ENCODE results near the gene UTS2. TPM values are rescaled to one million over a fixed set of nuclear protein-coding genes. Genes with fewer than 3 reads are reported as not detected.

Gene UTS2
- total RNA-seq, 1 donor from 2014 or later = not detected

DNA sequence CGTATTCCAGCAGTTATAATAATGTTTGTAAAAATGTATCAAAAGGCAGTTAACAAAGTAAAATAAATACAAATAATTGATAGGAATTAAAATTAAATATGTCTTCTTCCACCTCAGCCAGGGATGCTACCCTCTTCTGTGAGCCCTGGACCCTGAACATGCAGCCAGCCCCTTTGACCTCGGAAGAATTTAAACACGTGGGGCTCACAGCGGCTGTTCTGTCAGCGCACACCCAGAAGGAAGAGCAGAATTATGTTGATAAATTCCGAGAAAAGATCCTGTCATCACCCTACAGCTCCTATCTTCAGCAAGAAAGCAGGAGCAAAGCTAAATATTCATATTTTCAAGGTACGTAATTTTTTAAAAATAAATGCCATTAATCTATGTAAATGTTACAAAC, 26.5 kb downstream of the UTS2 start:
- Histone ChIP-seq H3K9me3 (no peaks in the 10 kb centered on the region), H3K4me3 (no peak overlapping the region), H3K4me1 (no peaks in the 10 kb centered on the region), H3K27ac (no peak overlapping the region), H3K27me3 (no peaks in the 10 kb centered on the region), H3K36me3 (peaks cover 34 to 89% of the 10 kb centered on the region in 2 donors)
- no peak for TF ChIP-seq CTCF (IDR thresholded peaks at IDR 0.05)
- no peak for DNase-seq (ENCODE audit: low spot score in 2 of 2)
- intact Hi-C loops (cut with DNase I) = loop anchor here (5.0 kb wide), 1 partner anchor 76 kb away; no protein-coding TSS in a partner anchor

- H3K4me3 ChIP-seq = no peak overlapping the region
- no peaks in the 10 kb centered on the region for H3K9me3 ChIP-seq
- H3K27ac ChIP-seq = no peak overlapping the region
- no peak for TF ChIP-seq CTCF (IDR thresholded peaks at IDR 0.05)
- peaks cover 49 to 90% of the 10 kb centered on the region in 2 donors for H3K36me3 ChIP-seq
- no peak for DNase-seq (ENCODE audit: low spot score in 2 of 2)
- H3K27me3 ChIP-seq = no peaks in the 10 kb centered on the region
- intact Hi-C loops (cut with DNase I) = loop anchor here (5.0 kb wide), 1 partner anchor 78 kb away; no protein-coding TSS in a partner anchor
- H3K4me1 ChIP-seq = no peaks in the 10 kb centered on the region
Measured at GRCh38 chr1:7824701-7825100, 28.2 kb downstream of the UTS2 start.

DNA sequence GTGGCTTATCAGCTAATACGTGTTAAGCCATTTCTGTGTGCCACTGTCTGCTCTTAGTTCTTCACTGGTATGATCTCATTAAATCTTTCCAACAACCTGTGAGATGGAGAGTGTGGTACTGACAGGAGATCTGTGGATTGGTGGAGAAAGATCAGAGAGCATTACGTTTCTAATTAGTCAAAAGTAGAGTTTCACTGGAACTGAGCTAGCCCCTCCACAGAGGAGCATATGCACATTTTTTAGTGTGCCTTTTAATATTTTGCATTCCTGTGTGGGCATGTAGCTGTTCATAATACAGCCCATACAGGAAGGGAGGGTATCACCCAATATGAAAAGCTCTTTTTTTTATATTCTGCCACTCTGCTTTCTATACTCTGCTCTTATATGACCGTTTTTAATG, 31.6 kb downstream of the UTS2 start:
- H3K9me3 ChIP-seq = no peaks in the 10 kb centered on the region
- H3K4me1 ChIP-seq = no peaks in the 10 kb centered on the region
- no peak overlapping the region for H3K27ac ChIP-seq
- no peak overlapping the region for H3K4me3 ChIP-seq
- peaks cover 61 to 90% of the 10 kb centered on the region in 2 donors for H3K36me3 ChIP-seq
- TF ChIP-seq CTCF (IDR thresholded peaks at IDR 0.05) = no peak
- intact Hi-C loops (cut with DNase I) = no loop called here
- DNase-seq (ENCODE audit: low spot score in 2 of 2) = no peak
- no peaks in the 10 kb centered on the region for H3K27me3 ChIP-seq

- DNase-seq (ENCODE audit: low spot score in 2 of 2) = no peak
- Histone ChIP-seq H3K27ac (no peak overlapping the region), H3K4me1 (no peaks in the 10 kb centered on the region), H3K36me3 (peaks cover 56 to 69% of the 10 kb centered on the region in 2 donors), H3K9me3 (peaks cover 0 to 13% of the 10 kb centered on the region in 2 donors), H3K4me3 (no peak overlapping the region), H3K27me3 (no peaks in the 10 kb centered on the region)
- intact Hi-C loops (cut with DNase I) = no loop called here
- TF ChIP-seq CTCF (IDR thresholded peaks at IDR 0.05) = no peak
Measured at GRCh38 chr1:7813677-7814373, 39.0 kb downstream of the UTS2 start.

- no peak for DNase-seq (ENCODE audit: low spot score in 2 of 2)
- no peak overlapping the region for H3K4me3 ChIP-seq
- no peak overlapping the region for H3K27ac ChIP-seq
- intact Hi-C loops (cut with DNase I) = no loop called here
- H3K27me3 ChIP-seq = no peaks in the 10 kb centered on the region
- TF ChIP-seq CTCF (IDR thresholded peaks at IDR 0.05) = no peak
- H3K4me1 ChIP-seq = no peaks in the 10 kb centered on the region
- H3K36me3 ChIP-seq = peaks cover 42 to 63% of the 10 kb centered on the region in 2 donors
- H3K9me3 ChIP-seq = peaks cover 0 to 13% of the 10 kb centered on the region in 2 donors
Measured at GRCh38 chr1:7811476-7811875, 41.4 kb downstream of the UTS2 start.
